GM12874 (cell line): ENCODE measurements around the gene CHIT1.

ENCODE experiments used
- TF ChIP-seq, protein P1 (sequence below): IDR thresholded peaks from 2 replicates; pipeline ENCODE4 v1.5.1; 2011; ENCODE audit warnings: low read depth, mild to moderate bottlenecking, control low read depth, low read length, moderate library complexity; ENCODE audit not compliant: insufficient read depth

CHIT1 gene

DNA sequence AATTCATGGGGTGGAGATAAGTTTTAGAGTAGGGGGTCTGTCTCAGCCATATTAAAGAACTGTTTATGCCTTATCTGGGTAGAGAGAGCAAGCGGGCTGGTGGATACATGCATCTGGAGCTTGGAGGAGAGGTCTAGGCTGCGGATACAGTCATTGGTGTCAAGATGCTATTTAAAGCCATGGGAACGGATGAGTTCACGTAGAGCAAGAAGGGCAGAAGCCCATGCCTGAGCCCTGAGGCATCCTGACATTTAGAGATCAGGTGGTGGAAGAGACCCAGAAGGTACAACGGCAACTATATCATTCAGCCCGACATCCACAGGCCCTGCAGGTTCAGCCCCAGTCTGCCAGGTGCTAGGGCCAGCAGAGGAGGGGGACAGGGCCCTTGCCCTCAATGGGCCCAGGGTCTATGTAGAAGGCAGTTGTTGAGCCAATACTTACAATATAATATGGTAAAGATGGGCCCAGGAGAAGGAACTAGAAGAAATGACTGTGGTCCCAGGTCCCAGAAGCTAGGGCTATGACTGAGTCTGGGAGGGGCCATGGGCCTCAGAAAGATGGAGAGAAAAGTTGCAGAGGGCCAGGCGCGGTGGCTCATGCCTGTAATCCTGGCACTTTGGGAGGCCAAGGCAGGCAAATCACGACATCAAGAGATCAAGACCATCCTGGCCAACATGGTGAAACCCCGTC lies 27.8 kb downstream of the CHIT1 start:
- TF ChIP-seq, protein P1, sequence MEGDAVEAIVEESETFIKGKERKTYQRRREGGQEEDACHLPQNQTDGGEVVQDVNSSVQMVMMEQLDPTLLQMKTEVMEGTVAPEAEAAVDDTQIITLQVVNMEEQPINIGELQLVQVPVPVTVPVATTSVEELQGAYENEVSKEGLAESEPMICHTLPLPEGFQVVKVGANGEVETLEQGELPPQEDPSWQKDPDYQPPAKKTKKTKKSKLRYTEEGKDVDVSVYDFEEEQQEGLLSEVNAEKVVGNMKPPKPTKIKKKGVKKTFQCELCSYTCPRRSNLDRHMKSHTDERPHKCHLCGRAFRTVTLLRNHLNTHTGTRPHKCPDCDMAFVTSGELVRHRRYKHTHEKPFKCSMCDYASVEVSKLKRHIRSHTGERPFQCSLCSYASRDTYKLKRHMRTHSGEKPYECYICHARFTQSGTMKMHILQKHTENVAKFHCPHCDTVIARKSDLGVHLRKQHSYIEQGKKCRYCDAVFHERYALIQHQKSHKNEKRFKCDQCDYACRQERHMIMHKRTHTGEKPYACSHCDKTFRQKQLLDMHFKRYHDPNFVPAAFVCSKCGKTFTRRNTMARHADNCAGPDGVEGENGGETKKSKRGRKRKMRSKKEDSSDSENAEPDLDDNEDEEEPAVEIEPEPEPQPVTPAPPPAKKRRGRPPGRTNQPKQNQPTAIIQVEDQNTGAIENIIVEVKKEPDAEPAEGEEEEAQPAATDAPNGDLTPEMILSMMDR: no peak

DNA sequence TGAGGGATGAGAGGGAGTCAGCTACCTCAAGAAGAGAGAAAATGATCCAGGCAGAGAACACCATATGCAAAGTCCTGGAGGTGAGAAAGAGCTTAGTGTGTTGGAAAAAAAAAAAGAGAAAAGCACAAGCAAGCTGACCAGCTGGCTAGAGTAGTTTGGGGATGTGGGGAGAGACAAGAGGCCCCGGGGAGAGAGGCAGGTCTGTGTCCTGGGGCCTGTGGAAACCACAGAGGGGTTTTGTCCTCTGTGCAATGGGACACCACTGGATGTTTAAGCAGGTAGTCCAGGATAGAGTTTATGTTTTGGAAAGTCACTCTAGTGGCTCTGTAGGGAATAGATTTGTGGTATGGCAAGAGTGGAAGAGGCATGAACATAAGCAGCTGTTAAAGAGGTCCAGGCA lies 28.6 kb downstream of the CHIT1 start:
- TF ChIP-seq, protein P1: no peak

DNA sequence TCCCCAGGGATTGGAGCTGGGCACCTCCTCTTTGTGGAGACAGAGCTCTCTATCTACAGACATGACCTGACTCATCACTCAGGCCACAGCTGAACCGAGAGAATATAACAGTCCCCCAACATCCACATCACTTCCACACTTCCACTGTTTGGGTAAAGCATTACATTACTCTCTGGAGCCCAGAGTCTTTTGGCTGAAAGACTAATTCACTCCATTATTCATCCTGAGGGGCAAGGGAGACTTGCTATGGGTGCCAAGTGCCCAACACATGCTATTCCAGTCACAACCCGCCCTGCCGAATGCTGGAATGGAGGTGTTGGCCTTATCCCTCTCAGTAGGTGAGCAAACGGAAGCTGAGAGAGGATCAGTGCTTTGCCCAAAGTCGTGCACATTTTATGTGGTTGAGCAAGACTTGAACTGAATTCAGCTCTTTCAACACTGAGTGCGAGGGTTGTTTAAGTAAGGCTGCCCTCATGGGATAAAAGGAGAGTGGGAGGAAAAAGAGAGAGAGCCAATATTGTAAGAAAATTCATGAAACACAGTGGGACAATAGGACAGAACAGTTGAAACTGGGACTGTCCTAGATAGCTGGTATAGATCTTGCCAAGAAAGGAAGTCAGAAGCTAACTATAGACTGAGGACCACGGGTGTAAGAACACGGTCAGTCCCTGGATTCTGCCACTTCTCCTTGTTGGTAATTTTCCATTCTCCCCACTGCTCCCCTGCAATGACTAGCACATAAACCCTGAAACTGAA lies 29.5 kb downstream of the CHIT1 start:
- TF ChIP-seq, protein P1: no peak

DNA sequence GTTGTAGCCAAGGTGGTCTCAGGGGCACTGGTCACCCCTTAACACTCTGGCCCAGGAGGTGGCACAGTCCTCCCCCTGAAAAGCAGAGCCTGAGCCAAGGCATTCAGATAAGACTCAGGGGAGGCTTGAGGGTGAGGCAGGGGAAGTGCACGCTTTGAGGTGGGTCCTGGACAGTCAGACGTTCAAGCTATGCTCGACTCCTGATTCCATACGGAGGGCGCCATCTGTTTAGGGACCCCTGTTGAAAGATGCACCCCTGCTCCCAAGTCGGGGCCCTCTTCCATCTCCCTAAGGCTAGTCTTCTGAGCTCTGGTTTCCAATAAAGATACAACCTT lies 30.0 kb downstream of the CHIT1 start:
- TF ChIP-seq, protein P1: no peak

DNA sequence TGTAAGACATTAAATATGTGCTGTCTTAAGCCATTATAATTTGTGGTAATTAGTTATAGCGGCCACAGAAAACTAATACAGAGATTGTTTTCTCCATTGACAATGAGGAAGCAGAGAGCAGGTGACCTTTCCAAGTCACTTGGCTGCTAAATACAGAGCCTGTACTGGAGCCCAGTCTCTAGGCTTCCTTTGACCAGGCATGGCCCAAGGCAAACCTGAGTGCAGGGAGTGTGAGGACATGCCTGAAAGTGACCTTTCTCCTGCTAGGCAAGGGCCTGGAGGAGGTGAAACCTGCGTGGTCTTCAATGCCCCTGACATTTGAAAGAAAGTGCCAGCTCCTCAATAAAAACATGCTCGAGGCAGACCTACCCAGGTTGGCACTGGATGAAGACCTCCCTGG lies 30.5 kb downstream of the CHIT1 start:
- TF ChIP-seq, protein P1: no peak

DNA sequence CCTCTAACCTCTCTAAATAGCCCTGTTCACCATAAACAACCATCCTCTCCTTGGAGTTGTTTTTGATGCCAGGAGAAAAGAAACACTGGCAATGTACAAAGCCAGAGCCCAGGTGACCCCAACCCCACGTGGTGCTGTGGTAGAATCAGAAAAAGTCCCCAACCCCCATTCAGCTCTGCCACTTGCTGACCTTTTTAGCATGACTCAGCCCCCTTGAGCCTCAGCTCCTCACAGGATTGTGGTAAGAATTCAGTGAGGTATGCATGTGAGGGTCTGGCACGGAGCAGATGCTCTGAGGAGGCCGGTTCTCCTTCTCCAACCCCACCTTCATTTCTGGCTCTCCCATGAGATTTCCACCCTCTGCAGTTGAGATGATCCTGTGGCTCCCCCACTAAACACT lies 31.8 kb downstream of the CHIT1 start:
- TF ChIP-seq, protein P1: no peak

DNA sequence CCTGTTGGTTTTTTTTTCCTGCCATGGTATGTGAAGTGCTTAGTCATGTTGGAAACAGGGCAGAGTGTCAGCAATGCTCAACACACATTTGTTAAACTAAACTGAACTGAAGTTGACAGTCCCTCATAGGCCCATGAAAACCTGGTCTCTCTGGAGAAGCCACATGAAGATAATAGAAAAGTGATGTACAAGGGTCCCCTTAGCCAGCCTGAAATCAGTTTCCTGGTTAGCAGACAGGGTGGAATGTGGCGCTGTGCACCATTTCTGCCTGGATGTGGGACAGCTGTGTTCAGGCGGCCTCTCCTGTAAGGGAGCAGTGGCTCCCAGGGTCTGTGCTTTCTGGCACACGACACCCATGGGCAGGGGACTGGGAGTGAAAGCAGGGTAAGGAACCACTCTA lies 33.1 kb downstream of the CHIT1 start:
- TF ChIP-seq, protein P1: no peak
